GM12878 (cell line): ENCODE data around the gene RTN4.
A peak's percentile ranks its signal among the peaks of the same experiment; 100 is the strongest.

Experiments
- ASH2L ChIP-seq: fragments of 300-600, 200-600 bp; sonication (generic); IDR thresholded peaks from 2 replicates; pipeline ENCODE4 v1.6.1; 2017; ENCODE audit warnings: low read depth, mild to moderate bottlenecking, borderline replicate concordance
- ATF2 ChIP-seq: IDR thresholded peaks from 2 replicates; pipeline ENCODE4 v1.6.1; 2012; ENCODE audit warnings: low read length, inconsistent platforms
- ATF7 ChIP-seq: fragments of 450-650 bp; IDR thresholded peaks from 2 replicates; pipeline ENCODE4 v1.6.1; 2016; ENCODE audit warnings: low read depth, mild to moderate bottlenecking
- CTCF ChIP-seq, 3 experiments: IDR thresholded peaks in 2 of 3; conservative IDR thresholded peaks in 1 of 3; 2 replicates each; pipeline ENCODE4 v1.5.1; 2011; ENCODE audit warnings: low read depth in 3 of 3, low read length in 3 of 3, mild to moderate bottlenecking in 3 of 3, control low read depth in 2 of 3, moderate library complexity in 2 of 3, inconsistent platforms in 1 of 3, mixed read lengths in 1 of 3; ENCODE audit not compliant: control insufficient read depth in 2 of 3, insufficient read depth in 1 of 3; ENCODE audit errors: extremely low read depth in 1 of 3
- ESRRA ChIP-seq: IDR thresholded peaks from 2 replicates; pipeline ENCODE4 v1.6.1; 2012; ENCODE audit warnings: mild to moderate bottlenecking, low read length, improper control_type of control experiment
- NFIC ChIP-seq: IDR thresholded peaks from 2 replicates; pipeline ENCODE4 v1.6.1; 2012; ENCODE audit warnings: low read depth, mild to moderate bottlenecking, inconsistent platforms, low read length, moderate library complexity
- NR2C1 ChIP-seq: fragments of 450-650 bp; IDR thresholded peaks from 2 replicates; pipeline ENCODE4 v1.6.1; 2017; ENCODE audit warnings: antibody characterized with exemption, mild to moderate bottlenecking, moderate library complexity
- NRF1 ChIP-seq: conservative IDR thresholded peaks from 2 replicates; pipeline ENCODE4 v1.6.1; 2011; ENCODE audit warnings: mild to moderate bottlenecking, low read depth, low read length, improper control_type of control experiment
- POLR2A ChIP-seq: IDR thresholded peaks from 2 replicates; pipeline ENCODE4 v1.6.1; 2011; ENCODE audit warnings: low read depth, mild to moderate bottlenecking, low read length
- POLR2AphosphoS5 ChIP-seq: IDR thresholded peaks from 2 replicates; pipeline ENCODE4 v1.6.1; 2011; ENCODE audit warnings: mild to moderate bottlenecking, low read length, inconsistent platforms
- RAD21 ChIP-seq: IDR thresholded peaks from 2 replicates; pipeline ENCODE4 v1.6.1; 2011; ENCODE audit warnings: mild to moderate bottlenecking, low read depth, low read length, moderate library complexity; ENCODE audit not compliant: insufficient read depth
- SIN3A ChIP-seq: IDR thresholded peaks from 2 replicates; pipeline ENCODE4 v1.6.1; 2012; ENCODE audit warnings: low read depth, low read length, improper control_type of control experiment
- SRF ChIP-seq, 2 experiments: IDR thresholded peaks; 2 replicates each; pipeline ENCODE4 v1.6.1; 2011; ENCODE audit warnings: low read depth in 2 of 2, low read length in 2 of 2, mild to moderate bottlenecking in 1 of 2, moderate library complexity in 1 of 2

DNA sequence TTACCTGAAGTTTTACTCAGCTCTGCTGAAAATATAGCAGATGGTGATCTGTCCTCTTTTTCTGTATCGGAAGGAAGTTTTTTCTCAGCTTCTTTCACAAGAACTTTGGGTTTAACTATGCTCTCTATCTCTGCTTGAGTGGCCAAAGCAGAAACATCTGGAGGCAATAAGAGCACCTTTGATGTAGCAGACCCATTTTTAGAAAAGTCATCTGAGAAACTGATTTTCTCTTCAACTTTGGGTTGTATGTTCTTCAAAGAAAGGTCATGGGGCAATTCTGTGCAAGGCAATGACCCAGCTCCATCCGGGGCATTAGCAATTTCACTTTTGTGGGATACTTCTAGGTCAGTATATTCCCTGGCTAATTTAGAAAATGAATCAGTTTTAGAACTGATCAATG is 25.2 kb downstream of the RTN4 start:
- TF ChIP-seq POLR2A = no peak
- no peak for TF ChIP-seq CTCF (IDR thresholded peaks at IDR 0.05 in 2 of 3, conservative IDR thresholded peaks at IDR 0.05 in 1 of 3; ENCODE audit: control insufficient read depth in 2 of 3, extremely low read depth in 1 of 3, insufficient read depth in 1 of 3, low read depth in 3 of 3, low read length in 3 of 3)
- no peak for TF ChIP-seq ATF7
- no peak for TF ChIP-seq SIN3A
- no peak for TF ChIP-seq NR2C1
- TF ChIP-seq POLR2AphosphoS5 = no peak
- TF ChIP-seq SRF (IDR thresholded peaks at IDR 0.05; ENCODE audit: low read depth in 2 of 2, low read length in 2 of 2) = no peak
- TF ChIP-seq NFIC = peak; percentile 54; the same call in 1 of the 2 replicates
- 0 out of 2 replicates have a peak, but pooled peaks have one; percentile 13 for TF ChIP-seq ATF2
- TF ChIP-seq ASH2L = no peak
- TF ChIP-seq ESRRA = no peak
- peak; percentile 17; the same call in 1 of the 2 replicates for TF ChIP-seq RAD21
- no peak for TF ChIP-seq NRF1
